PC-9 (cell line): ENCODE data around the gene SMPD3. TPM values are rescaled to one million over a fixed set of nuclear protein-coding genes. Genes with fewer than 3 reads are reported as not detected.

ENCODE experiments used
- BruUV-seq: library from RNA; stranded (reverse); fragments of 400-500 nt; replicated peaks from 2 replicates; lab custom pipeline; 2021; lab: Mats Ljungman, UMichigan
- CTCF ChIA-PET: fragments of 300-600 bp; sonication (Branson Sonifier 250); formaldehyde crosslinking; loops from one replicate; lab custom pipeline; 2022; ENCODE audit warnings: antibody characterized with exemption; lab: Charles Lee
- POLR2A ChIA-PET: fragments of 300-600 bp; sonication (Branson Sonifier 250); formaldehyde crosslinking; loops from one replicate; lab custom pipeline; 2022; ENCODE audit warnings: antibody characterized with exemption; ENCODE audit not compliant: unreplicated experiment; lab: Charles Lee
- DNase-seq, 2 experiments: peaks; one replicate each; pipeline versions ENCODE4 v3.0.0 to v3.0.0-alpha.2; 2015 to 2022; ENCODE audit warnings: mixed read lengths in 1 of 2
- H2AFZ ChIP-seq: fragments of 200-600 bp; sonication (generic); 2 replicates; pipeline ENCODE4 v1.8.1; 2017; ENCODE audit warnings: antibody characterized with exemption
- H3F3A ChIP-seq: fragments of 200-600 bp; sonication (generic); 2 replicates; pipeline ENCODE4 v1.8.1; 2017; ENCODE audit warnings: antibody characterized with exemption, mild to moderate bottlenecking, low read depth; ENCODE audit not compliant: insufficient read depth
- H3K27ac ChIP-seq: fragments of 200-600 bp; sonication (generic); 2 replicates; pipeline ENCODE4 v1.6.1; 2016; ENCODE audit warnings: mixed run types
- H3K27me3 ChIP-seq: fragments of 200-600 bp; sonication (generic); 2 replicates; pipeline ENCODE4 v1.6.1; 2016; ENCODE audit warnings: low read depth, mixed run types; ENCODE audit not compliant: insufficient read depth
- H3K36me3 ChIP-seq: fragments of 200-600 bp; sonication (generic); 2 replicates; pipeline ENCODE4 v1.6.1; 2016; ENCODE audit warnings: low read depth, mixed run types
- H3K4me1 ChIP-seq: fragments of 200-600 bp; sonication (generic); replicated peaks from 2 replicates; pipeline ENCODE4 v1.6.1; 2016; ENCODE audit warnings: mixed run types; ENCODE audit not compliant: insufficient read depth
- H3K4me2 ChIP-seq: fragments of 200-600 bp; sonication (generic); 2 replicates; pipeline ENCODE4 v1.6.1; 2017; ENCODE audit warnings: mixed run types
- H3K4me3 ChIP-seq: fragments of 200-600 bp; sonication (generic); 2 replicates; pipeline ENCODE4 v1.6.1; 2016; ENCODE audit warnings: mixed run types
- H3K79me2 ChIP-seq: fragments of 200-600 bp; sonication (generic); 2 replicates; pipeline ENCODE4 v1.6.1; 2017; ENCODE audit warnings: low read depth, mixed run types
- H3K9me2 ChIP-seq: fragments of 200-600 bp; sonication (generic); 2 replicates; pipeline ENCODE4 v1.8.1; 2017; ENCODE audit warnings: mild to moderate bottlenecking; ENCODE audit not compliant: insufficient read depth
- H3K9me3 ChIP-seq: fragments of 200-600 bp; sonication (generic); 2 replicates; pipeline ENCODE4 v1.8.1; 2016; ENCODE audit warnings: low read depth; ENCODE audit not compliant: insufficient read depth
- H4K20me1 ChIP-seq: fragments of 200-600 bp; sonication (generic); 2 replicates; pipeline ENCODE4 v1.8.1; 2017; ENCODE audit not compliant: insufficient read depth
- EZH2 ChIP-seq: fragments of 200-600 bp; sonication (generic); IDR thresholded peaks from 2 replicates; pipeline ENCODE4 v1.8.0; 2017; ENCODE audit warnings: antibody characterized with exemption, low read depth
- intact Hi-C: fragments of 100-400 bp; cut with micrococcal nuclease; formaldehyde crosslinking; loops from one replicate; pipeline ENCODE4 v1.10.0; 2022; ENCODE audit not compliant: unreplicated experiment
- total RNA-seq: library from RNA; stranded (reverse); gene quantifications from 2 replicates; pipeline ENCODE4 v1.2.3, GENCODE V29; 2021
- TF ChIP-seq, protein P1 (sequence below): fragments of 200-600 bp; sonication (generic); conservative IDR thresholded peaks from 2 replicates; pipeline ENCODE4 v1.6.1; 2017; ENCODE audit warnings: mixed run types, antibody characterized with exemption, mild to moderate bottlenecking, moderate library complexity

SMPD3 gene
- total RNA-seq, 1 experiment from 2014 or later = 0.94 TPM

DNA sequence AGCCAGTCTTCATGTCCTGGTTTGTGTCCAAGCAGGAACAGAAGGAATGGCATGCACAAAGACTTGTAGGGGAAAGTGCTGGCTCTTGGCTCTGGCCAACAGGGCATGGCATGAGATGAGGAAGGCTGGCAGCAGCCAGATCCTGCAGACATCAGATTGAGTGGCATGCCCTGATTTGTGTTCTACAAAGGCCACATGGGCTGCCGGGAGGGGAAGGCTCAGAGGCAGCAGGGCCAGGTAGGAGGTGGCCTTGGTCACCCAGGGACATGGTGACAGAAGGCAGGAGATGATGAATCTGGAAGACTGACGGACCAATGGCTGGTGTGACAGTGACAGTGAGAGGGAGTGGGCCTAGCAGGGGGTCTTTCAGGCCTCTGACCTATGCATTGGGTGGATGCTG is 33.7 kb downstream of the SMPD3 start:
- Histone ChIP-seq H3K36me3 (no peaks in the 10 kb centered on the region), H3K79me2 (no peaks in the 10 kb centered on the region), H3F3A (peaks cover 29% of the 10 kb centered on the region), H3K4me3 (no peak overlapping the region), H3K9me3 (no peaks in the 10 kb centered on the region), H3K27me3 (no peaks in the 10 kb centered on the region), H3K4me1 (peaks cover 29% of the 10 kb centered on the region), H3K4me2 (no peak overlapping the region), H2AFZ (no peak overlapping the region), H3K27ac (no peak overlapping the region), H3K9me2 (no peaks in the 10 kb centered on the region), H4K20me1 (no peaks in the 10 kb centered on the region)
- intact Hi-C loops = no loop called here
- no peak for DNase-seq
- ChIA-PET POLR2A (no interaction called here), CTCF (no interaction called here)
- no TSS peak for BruUV-seq
- TF ChIP-seq EZH2 = no peak
- TF ChIP-seq, protein P1, sequence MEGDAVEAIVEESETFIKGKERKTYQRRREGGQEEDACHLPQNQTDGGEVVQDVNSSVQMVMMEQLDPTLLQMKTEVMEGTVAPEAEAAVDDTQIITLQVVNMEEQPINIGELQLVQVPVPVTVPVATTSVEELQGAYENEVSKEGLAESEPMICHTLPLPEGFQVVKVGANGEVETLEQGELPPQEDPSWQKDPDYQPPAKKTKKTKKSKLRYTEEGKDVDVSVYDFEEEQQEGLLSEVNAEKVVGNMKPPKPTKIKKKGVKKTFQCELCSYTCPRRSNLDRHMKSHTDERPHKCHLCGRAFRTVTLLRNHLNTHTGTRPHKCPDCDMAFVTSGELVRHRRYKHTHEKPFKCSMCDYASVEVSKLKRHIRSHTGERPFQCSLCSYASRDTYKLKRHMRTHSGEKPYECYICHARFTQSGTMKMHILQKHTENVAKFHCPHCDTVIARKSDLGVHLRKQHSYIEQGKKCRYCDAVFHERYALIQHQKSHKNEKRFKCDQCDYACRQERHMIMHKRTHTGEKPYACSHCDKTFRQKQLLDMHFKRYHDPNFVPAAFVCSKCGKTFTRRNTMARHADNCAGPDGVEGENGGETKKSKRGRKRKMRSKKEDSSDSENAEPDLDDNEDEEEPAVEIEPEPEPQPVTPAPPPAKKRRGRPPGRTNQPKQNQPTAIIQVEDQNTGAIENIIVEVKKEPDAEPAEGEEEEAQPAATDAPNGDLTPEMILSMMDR = no peak

DNA sequence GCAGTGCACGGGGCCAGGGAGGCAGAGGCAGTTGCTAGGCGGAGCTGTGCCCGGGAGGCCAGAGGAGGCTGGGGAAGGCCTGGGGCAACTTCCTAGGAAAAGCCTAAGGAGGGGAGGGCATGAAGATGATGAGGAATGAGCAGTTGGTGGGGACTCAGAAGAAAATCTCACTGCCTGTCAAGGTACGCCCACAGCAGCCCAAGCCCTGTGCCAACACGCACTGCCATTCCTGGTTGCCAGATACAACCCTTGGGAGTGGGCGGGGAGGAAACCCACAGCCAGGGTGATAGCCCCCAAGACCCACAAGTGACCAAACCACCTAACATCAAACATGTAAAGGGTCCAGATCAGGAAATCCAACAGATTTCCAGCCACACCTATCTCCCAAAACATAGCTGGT is 36.2 kb downstream of the SMPD3 start:
- Histone ChIP-seq H3K4me3 (no peak overlapping the region), H3K27me3 (no peaks in the 10 kb centered on the region), H3K9me3 (no peaks in the 10 kb centered on the region), H3F3A (peaks cover 14% of the 10 kb centered on the region), H3K9me2 (no peaks in the 10 kb centered on the region), H2AFZ (no peak overlapping the region), H4K20me1 (no peaks in the 10 kb centered on the region), H3K27ac (no peak overlapping the region), H3K4me2 (no peak overlapping the region), H3K4me1 (peaks cover 15% of the 10 kb centered on the region), H3K36me3 (no peaks in the 10 kb centered on the region), H3K79me2 (no peaks in the 10 kb centered on the region)
- DNase-seq = no peak
- no peak for TF ChIP-seq EZH2
- TF ChIP-seq, protein P1 = no peak
- ChIA-PET POLR2A (no interaction called here), CTCF (no interaction called here)
- no TSS peak for BruUV-seq
- intact Hi-C loops = no loop called here

DNA sequence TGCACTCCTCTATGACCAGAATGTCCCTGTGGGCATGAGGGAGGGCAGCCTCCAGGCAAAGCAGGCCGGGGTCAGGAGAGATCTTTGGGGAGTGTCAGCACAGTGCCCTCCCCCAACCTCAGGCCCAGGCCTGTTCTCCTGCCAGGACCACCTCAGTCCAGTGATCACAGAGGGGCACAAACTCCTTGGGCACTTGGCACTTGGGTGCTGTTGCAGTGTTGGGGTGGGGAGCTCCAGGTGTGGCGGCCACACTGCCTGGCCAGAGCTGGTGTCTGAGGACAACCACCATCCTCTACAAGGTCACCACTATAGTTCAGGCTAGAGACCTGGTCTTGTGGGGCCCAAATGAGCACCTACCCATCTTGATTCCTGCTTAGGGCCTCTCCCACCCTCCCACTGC is 37.2 kb downstream of the SMPD3 start:
- POLR2A ChIA-PET = no interaction called here
- Histone ChIP-seq H3F3A (peaks cover 6% of the 10 kb centered on the region), H3K4me3 (no peak overlapping the region), H3K27ac (no peak overlapping the region), H4K20me1 (no peaks in the 10 kb centered on the region), H3K79me2 (no peaks in the 10 kb centered on the region), H2AFZ (no peak overlapping the region), H3K9me2 (no peaks in the 10 kb centered on the region), H3K36me3 (no peaks in the 10 kb centered on the region), H3K4me2 (no peak overlapping the region), H3K4me1 (peaks cover 6% of the 10 kb centered on the region), H3K9me3 (no peaks in the 10 kb centered on the region), H3K27me3 (no peaks in the 10 kb centered on the region)
- intact Hi-C loops = no loop called here
- no TSS peak for BruUV-seq
- no peak for DNase-seq
- CTCF ChIA-PET = no interaction called here
- no peak for TF ChIP-seq EZH2

DNA sequence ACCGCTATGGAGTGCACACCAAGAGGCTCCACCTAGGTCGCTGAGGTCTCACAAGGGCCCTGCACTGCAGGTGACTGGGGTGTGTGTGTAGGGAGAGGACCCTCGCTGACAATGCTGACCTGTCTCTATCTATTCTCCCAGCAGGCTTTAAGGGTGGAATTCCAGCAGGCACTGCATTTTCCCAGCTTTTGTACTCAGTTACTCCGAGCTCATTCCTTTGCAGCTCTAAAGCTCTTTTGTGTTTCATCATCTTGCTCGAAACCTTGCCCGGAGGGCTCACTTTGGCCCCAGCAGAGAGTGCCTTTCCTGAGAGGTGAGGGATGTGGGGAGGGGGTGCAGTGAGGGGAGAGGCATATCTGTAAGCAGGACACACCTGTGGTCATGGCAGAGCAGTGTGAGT is 39.3 kb downstream of the SMPD3 start:
- BruUV-seq = no TSS peak

More for the DNA sequence above, 39.3 kb downstream of the SMPD3 start:
- TF ChIP-seq, protein P1 = no peak
- no peak for TF ChIP-seq EZH2
- Histone ChIP-seq H3F3A (no peaks in the 10 kb centered on the region), H3K4me2 (no peak overlapping the region), H3K9me2 (no peaks in the 10 kb centered on the region), H4K20me1 (no peaks in the 10 kb centered on the region), H3K79me2 (no peaks in the 10 kb centered on the region), H2AFZ (no peak overlapping the region), H3K4me3 (no peak overlapping the region), H3K36me3 (no peaks in the 10 kb centered on the region), H3K4me1 (no peaks in the 10 kb centered on the region), H3K27ac (no peak overlapping the region), H3K9me3 (no peaks in the 10 kb centered on the region), H3K27me3 (no peaks in the 10 kb centered on the region)
- POLR2A ChIA-PET = no interaction called here
- CTCF ChIA-PET = no interaction called here
- DNase-seq = no peak
- intact Hi-C loops = no loop called here
